Omental fat pad (tissue), 4 donors: ENCODE data around the gene NRL. TPM values are rescaled to one million over a fixed set of nuclear protein-coding genes. Genes with fewer than 3 reads are reported as not detected.

Source experiments
- ATAC-seq: fragments of 150-250 bp; one replicate; pipeline ENCODE4 v1.9.1; 2016; ENCODE audit warnings: mild to moderate bottlenecking, moderate library complexity; ENCODE audit not compliant: low FRiP score
- DNase-seq: peaks from one replicate; pipeline ENCODE4 v3.0.0-alpha.2; 2019; ENCODE audit warnings: low spot score
- CTCF ChIP-seq, 3 donors: fragments of 450-650 bp; IDR thresholded peaks; one replicate each; pipeline ENCODE4 v1.5.1; 2016 to 2017; ENCODE audit warnings: antibody characterized with exemption in 3 of 3, mild to moderate bottlenecking in 3 of 3, moderate library complexity in 2 of 3
- total RNA-seq, 4 donors: library from RNA; depleted of rRNA; stranded (reverse); fragments of >200 nt; gene quantifications; one replicate each; pipeline ENCODE4 v1.1.0, GENCODE V29; 2016

Gene NRL
- total RNA-seq, 4 donors from 2014 or later = 0.94 to 4.3 (median 1.3) TPM

GRCh38 chr14:24064856-24065255 lies 49.9 kb downstream of the NRL start:
- no peak for ATAC-seq
- TF ChIP-seq CTCF (IDR thresholded peaks at IDR 0.05) = no peak
- DNase-seq = no peak

- no peak for TF ChIP-seq CTCF (IDR thresholded peaks at IDR 0.05)
- no peak for DNase-seq
- ATAC-seq = no peak
Measured at GRCh38 chr14:24064091-24064795, 50.5 kb downstream of the NRL start.

- TF ChIP-seq CTCF (IDR thresholded peaks at IDR 0.05) = no peak
- ATAC-seq (no peak), DNase-seq (no peak)
Measured at GRCh38 chr14:24063263-24063836, 51.4 kb downstream of the NRL start.

- TF ChIP-seq CTCF (IDR thresholded peaks at IDR 0.05) = no peak
- DNase-seq (no peak), ATAC-seq (no peak)
Measured at GRCh38 chr14:24062216-24062980, 52.4 kb downstream of the NRL start.

- no peak for DNase-seq
- ATAC-seq = no peak
- TF ChIP-seq CTCF (IDR thresholded peaks at IDR 0.05) = no peak
Measured at GRCh38 chr14:24060984-24061913, 53.5 kb downstream of the NRL start.

GRCh38 chr14:24060443-24060842 lies 54.3 kb downstream of the NRL start:
- DNase-seq = no peak
- TF ChIP-seq CTCF (IDR thresholded peaks at IDR 0.05) = no peak
- no peak for ATAC-seq
